ENCODE data around the gene COL19A1. TPM values are rescaled to one million over a fixed set of nuclear protein-coding genes. Genes with fewer than 3 reads are reported as not detected.

COL19A1 gene
- total RNA-seq, 3 donors from 2014 or later = 0.15 to 0.66 TPM; not detected in 1

DNA sequence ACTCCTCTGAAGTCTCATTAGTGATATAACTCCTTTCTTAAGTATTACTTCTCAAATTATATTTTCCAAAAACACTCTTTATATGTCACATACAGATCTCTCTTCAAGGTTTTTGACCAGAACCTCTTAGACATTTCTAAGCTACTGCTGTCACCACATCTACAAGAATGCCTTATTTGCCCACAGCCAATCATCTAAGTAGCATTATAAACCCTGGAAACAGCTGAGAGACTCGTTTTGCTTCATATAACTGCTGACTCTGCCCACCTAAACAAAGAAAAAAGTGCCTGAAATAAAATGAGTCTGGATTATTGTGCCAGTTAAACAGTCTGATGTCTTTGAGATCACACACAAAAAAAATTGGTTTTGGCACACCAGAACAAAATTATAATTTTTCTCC lies 270.6 kb downstream of the COL19A1 start:
- Histone ChIP-seq H3K36me3 (no peaks in the 10 kb centered on the region), H3K27ac (no peak overlapping the region), H3K4me1 (no peaks in the 10 kb centered on the region), H3K4me3 (no peak overlapping the region), H3K9me3 (no peaks in the 10 kb centered on the region), H3K27me3 (no peaks in the 10 kb centered on the region)
- DNase-seq (ENCODE audit: low spot score in 2 of 2) = no peak
- TF ChIP-seq POLR2AphosphoS5 (IDR thresholded peaks at IDR 0.05) (no peak), POLR2A (IDR thresholded peaks at IDR 0.05) (no peak)
- TF ChIP-seq, protein P1, sequence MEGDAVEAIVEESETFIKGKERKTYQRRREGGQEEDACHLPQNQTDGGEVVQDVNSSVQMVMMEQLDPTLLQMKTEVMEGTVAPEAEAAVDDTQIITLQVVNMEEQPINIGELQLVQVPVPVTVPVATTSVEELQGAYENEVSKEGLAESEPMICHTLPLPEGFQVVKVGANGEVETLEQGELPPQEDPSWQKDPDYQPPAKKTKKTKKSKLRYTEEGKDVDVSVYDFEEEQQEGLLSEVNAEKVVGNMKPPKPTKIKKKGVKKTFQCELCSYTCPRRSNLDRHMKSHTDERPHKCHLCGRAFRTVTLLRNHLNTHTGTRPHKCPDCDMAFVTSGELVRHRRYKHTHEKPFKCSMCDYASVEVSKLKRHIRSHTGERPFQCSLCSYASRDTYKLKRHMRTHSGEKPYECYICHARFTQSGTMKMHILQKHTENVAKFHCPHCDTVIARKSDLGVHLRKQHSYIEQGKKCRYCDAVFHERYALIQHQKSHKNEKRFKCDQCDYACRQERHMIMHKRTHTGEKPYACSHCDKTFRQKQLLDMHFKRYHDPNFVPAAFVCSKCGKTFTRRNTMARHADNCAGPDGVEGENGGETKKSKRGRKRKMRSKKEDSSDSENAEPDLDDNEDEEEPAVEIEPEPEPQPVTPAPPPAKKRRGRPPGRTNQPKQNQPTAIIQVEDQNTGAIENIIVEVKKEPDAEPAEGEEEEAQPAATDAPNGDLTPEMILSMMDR (IDR thresholded peaks at IDR 0.05) = no peak
- intact Hi-C loops (cut with DNase I; ENCODE audit: low total_unique reads) = loop anchor here (5.0 kb wide), 1 partner anchor 1450 kb away; no protein-coding TSS in a partner anchor

DNA sequence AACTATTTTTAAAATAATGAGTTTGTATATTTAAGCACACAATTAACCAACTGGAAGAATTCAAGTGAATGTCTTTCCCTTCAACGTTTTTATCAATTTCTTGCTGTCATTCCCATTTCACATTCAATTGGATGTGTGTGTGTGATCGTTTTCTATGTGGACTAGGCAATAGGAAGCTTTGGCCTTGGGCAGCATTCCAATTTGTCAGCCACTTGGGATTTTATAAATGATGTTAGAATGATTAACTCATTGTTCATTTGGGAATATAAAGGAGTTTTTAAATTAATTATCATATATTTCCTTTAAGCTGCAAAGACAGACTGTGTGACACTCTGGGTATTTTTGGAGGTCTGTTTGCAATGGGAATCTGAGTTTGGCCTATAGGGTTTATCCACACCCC lies 274.1 kb downstream of the COL19A1 start:
- TF ChIP-seq POLR2A (IDR thresholded peaks at IDR 0.05) (no peak), POLR2AphosphoS5 (IDR thresholded peaks at IDR 0.05) (no peak)
- TF ChIP-seq, protein P1 (IDR thresholded peaks at IDR 0.05) = no peak
- Histone ChIP-seq H3K4me1 (no peaks in the 10 kb centered on the region), H3K9me3 (no peaks in the 10 kb centered on the region), H3K27ac (no peak overlapping the region), H3K27me3 (no peaks in the 10 kb centered on the region), H3K4me3 (no peak overlapping the region), H3K36me3 (no peaks in the 10 kb centered on the region)
- intact Hi-C loops (cut with DNase I; ENCODE audit: low total_unique reads) = no loop called here
- no peak for DNase-seq (ENCODE audit: low spot score in 2 of 2)

DNA sequence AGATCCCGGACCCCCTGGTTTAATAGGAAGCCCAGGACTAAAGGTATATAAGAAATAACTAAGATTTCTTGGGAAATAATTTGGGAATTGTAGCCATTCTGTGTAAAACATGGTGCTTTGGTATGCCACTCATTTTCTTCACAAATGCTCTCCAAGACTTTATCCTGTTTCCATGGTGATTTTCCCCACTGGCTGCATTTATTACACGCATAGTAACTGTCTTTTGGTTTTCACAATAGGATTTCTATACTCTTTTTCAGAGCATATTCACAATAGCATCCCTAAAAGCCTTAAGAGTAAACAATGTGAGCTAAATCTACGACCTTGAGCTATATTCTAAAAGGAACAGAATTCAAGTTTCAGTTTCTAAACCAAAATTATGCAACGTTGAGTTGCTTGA lies 275.7 kb downstream of the COL19A1 start:
- Histone ChIP-seq H3K4me3 (no peak overlapping the region), H3K36me3 (no peaks in the 10 kb centered on the region), H3K9me3 (no peaks in the 10 kb centered on the region), H3K27me3 (no peaks in the 10 kb centered on the region), H3K27ac (no peak overlapping the region), H3K4me1 (no peaks in the 10 kb centered on the region)
- no peak for DNase-seq (ENCODE audit: low spot score in 2 of 2)
- TF ChIP-seq, protein P1 (IDR thresholded peaks at IDR 0.05) = no peak
- TF ChIP-seq POLR2AphosphoS5 (IDR thresholded peaks at IDR 0.05) (no peak), POLR2A (IDR thresholded peaks at IDR 0.05) (no peak)
- intact Hi-C loops (cut with DNase I; ENCODE audit: low total_unique reads) = no loop called here

DNA sequence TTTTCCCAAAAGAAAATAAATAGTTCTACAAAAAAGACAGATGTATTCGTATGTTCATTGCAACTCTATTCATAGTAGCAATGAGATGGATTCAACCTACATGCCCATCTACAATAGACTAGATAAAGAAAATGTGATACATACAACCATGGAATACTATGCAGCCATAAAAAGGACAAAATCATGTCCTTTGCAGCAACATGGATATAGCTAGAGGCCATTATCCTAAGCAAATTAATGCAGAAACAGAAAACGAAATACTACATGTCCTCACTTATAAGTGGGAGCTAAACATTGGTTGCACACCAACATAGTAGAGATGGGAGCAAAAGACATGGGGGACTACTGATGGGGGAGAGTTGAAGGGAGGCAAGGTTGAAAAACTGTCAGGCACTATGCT lies 278.8 kb downstream of the COL19A1 start:
- no peak for DNase-seq (ENCODE audit: low spot score in 2 of 2)
- TF ChIP-seq POLR2AphosphoS5 (IDR thresholded peaks at IDR 0.05) = no peak
- TF ChIP-seq, protein P1 (IDR thresholded peaks at IDR 0.05) = no peak
- no peak for TF ChIP-seq POLR2A (IDR thresholded peaks at IDR 0.05)
- no peak overlapping the region for H3K27ac ChIP-seq
- intact Hi-C loops (cut with DNase I; ENCODE audit: low total_unique reads) = no loop called here
- no peaks in the 10 kb centered on the region for H3K36me3 ChIP-seq
- no peak overlapping the region for H3K4me3 ChIP-seq
- no peaks in the 10 kb centered on the region for H3K4me1 ChIP-seq
- no peaks in the 10 kb centered on the region for H3K27me3 ChIP-seq
- H3K9me3 ChIP-seq = no peaks in the 10 kb centered on the region

DNA sequence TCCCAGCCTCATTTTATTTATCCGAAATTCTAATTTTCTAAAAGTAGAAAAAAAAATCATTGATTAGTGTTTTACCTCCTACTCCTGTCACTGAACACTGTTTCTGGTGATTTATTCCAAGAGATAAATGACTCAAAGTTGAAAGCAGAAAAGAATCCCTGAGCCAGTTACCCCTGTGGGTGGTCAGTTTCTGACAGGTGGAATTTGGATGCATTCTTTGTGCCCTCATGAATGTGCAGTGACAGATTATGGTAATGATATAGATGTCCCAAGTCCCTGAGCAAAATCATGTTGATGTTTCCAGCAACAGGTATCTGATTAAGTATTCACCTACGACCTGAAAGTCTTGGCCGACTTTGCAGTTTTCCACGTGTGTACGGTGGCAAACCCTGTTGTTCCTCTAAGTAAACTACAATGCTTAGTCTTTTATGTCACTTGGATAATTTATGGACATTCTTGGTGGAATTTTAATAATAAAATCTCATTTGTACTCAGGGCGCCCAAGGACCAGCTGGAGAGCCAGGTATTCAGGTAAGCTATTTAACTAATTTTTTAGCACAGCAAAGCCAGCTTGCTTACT lies 282.9 kb downstream of the COL19A1 start:
- no peak for DNase-seq (ENCODE audit: low spot score in 2 of 2)
- Histone ChIP-seq H3K4me1 (no peaks in the 10 kb centered on the region), H3K36me3 (no peaks in the 10 kb centered on the region), H3K27me3 (no peaks in the 10 kb centered on the region), H3K9me3 (no peaks in the 10 kb centered on the region), H3K27ac (no peak overlapping the region), H3K4me3 (no peak overlapping the region)
- intact Hi-C loops (cut with DNase I; ENCODE audit: low total_unique reads) = no loop called here
- TF ChIP-seq POLR2A (IDR thresholded peaks at IDR 0.05) (no peak), POLR2AphosphoS5 (IDR thresholded peaks at IDR 0.05) (no peak)
- TF ChIP-seq, protein P1 (IDR thresholded peaks at IDR 0.05) = no peak

Data from breast epithelium (tissue), 4 donors.